SK-N-SH treated with all-trans-retinoic acid at 6 μM for 48 hours (cell line): ENCODE data around the gene DDX39B.

Source experiments
- ISL1 ChIP-seq: fragments of 250-450 bp; sonication (Bioruptor Pico); IDR thresholded peaks from 2 replicates; pipeline ENCODE4 v2.1.2; 2022; ENCODE audit warnings: mild to moderate bottlenecking, moderate library complexity
- TOX ChIP-seq: fragments of 250-450 bp; sonication (Bioruptor Pico); IDR thresholded peaks from 2 replicates; pipeline ENCODE4 v1.8.0; 2021; ENCODE audit warnings: mild to moderate bottlenecking, moderate library complexity, borderline replicate concordance
- ZFP3 ChIP-seq: fragments of 250-450 bp; sonication (Bioruptor Pico); IDR thresholded peaks from 2 replicates; pipeline ENCODE4 v1.5.0; 2020; ENCODE audit warnings: mild to moderate bottlenecking, moderate library complexity
- TF ChIP-seq, protein P1 (sequence below): fragments of 250-450 bp; sonication (Bioruptor Pico); IDR thresholded peaks from 2 replicates; pipeline ENCODE4 v1.8.0; 2020; ENCODE audit warnings: mild to moderate bottlenecking, moderate library complexity, borderline replicate concordance

DNA sequence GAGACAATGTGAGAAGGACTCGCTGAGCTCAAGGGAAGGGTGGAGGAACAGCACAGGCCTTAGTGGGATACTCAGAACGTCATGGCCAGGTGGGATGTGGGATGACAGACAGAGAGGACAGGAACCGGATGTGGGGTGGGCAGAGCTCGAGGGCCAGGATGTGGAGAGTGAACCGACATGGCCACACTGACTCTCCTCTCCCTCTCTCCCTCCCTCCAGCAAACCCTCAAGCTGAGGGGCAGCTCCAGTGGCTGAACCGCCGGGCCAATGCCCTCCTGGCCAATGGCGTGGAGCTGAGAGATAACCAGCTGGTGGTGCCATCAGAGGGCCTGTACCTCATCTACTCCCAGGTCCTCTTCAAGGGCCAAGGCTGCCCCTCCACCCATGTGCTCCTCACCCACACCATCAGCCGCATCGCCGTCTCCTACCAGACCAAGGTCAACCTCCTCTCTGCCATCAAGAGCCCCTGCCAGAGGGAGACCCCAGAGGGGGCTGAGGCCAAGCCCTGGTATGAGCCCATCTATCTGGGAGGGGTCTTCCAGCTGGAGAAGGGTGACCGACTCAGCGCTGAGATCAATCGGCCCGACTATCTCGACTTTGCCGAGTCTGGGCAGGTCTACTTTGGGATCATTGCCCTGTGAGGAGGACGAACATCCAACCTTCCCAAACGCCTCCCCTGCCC lies 35.2 kb upstream of the DDX39B start:
- no peak for TF ChIP-seq TOX (CRISPR knock-in tag)
- TF ChIP-seq, protein P1, sequence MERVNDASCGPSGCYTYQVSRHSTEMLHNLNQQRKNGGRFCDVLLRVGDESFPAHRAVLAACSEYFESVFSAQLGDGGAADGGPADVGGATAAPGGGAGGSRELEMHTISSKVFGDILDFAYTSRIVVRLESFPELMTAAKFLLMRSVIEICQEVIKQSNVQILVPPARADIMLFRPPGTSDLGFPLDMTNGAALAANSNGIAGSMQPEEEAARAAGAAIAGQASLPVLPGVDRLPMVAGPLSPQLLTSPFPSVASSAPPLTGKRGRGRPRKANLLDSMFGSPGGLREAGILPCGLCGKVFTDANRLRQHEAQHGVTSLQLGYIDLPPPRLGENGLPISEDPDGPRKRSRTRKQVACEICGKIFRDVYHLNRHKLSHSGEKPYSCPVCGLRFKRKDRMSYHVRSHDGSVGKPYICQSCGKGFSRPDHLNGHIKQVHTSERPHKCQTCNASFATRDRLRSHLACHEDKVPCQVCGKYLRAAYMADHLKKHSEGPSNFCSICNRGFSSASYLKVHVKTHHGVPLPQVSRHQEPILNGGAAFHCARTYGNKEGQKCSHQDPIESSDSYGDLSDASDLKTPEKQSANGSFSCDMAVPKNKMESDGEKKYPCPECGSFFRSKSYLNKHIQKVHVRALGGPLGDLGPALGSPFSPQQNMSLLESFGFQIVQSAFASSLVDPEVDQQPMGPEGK: no peak
- TF ChIP-seq ZFP3 (CRISPR knock-in tag): no peak
- TF ChIP-seq ISL1 (CRISPR knock-in tag): no peak
